Measurements from ENCODE around the gene SGPP2. TPM values are rescaled to one million over a fixed set of nuclear protein-coding genes. Genes with fewer than 3 reads are reported as not detected.
A peak's percentile ranks its signal among the peaks of the same experiment; 100 is the strongest.

Gene SGPP2
- polyA plus RNA-seq, 3 donors = not detected

- intact Hi-C loops (cut with micrococcal nuclease) = no loop called here
- no peak for DNase-seq
- Mint-ChIP-seq H3K9me3 (no peaks in the 10 kb centered on the region), H3K27me3 (ENCODE audit: low read depth in 3 of 3) (no peaks in the 10 kb centered on the region), H3K36me3 (peaks cover 66 to 68% of the 10 kb centered on the region in 2 donors), H3K27ac (no peak overlapping the region), H3K4me1 (no peaks in the 10 kb centered on the region), H3K4me3 (no peak overlapping the region)
- TF ChIP-seq CTCF (IDR thresholded peaks at IDR 0.05) = no peak
- H3K4me1 ChIP-seq (ENCODE audit: control insufficient read depth in 1 of 2, insufficient read depth in 2 of 2, low read length in 2 of 2) = no peaks in the 10 kb centered on the region
- no peaks in the 10 kb centered on the region for H3K9me3 ChIP-seq (replicated peaks in 1 of 2; ENCODE audit: control insufficient read depth in 1 of 2, insufficient read depth in 1 of 2, low read length in 2 of 2)
- H3K36me3 ChIP-seq (replicated peaks in 1 of 2; ENCODE audit: control insufficient read depth in 1 of 2, insufficient read depth in 2 of 2, low read length in 2 of 2) = peaks cover 36 to 75% of the 10 kb centered on the region in 2 donors
- H2AFZ ChIP-seq (ENCODE audit: insufficient read depth, low read depth, low read length, poor library complexity, severe bottlenecking) = no peak overlapping the region
- no peaks in the 10 kb centered on the region for H3K27me3 ChIP-seq (ENCODE audit: control insufficient read depth in 2 of 2, insufficient read depth in 2 of 2, low read length in 2 of 2)
- no peaks in the 10 kb centered on the region for H3K79me2 ChIP-seq (ENCODE audit: insufficient read depth, low read length)
- no peaks in the 10 kb centered on the region for H4K20me1 ChIP-seq (ENCODE audit: insufficient read depth, low read length)
- H3K9ac ChIP-seq (ENCODE audit: insufficient read depth, low read length, poor library complexity, severe bottlenecking) = no peak overlapping the region
- no CpG with 5 or more reads among the region's 4 CpGs for WGBS (ENCODE audit: insufficient coverage)
- H3K27ac ChIP-seq (ENCODE audit: low read depth in 1 of 2, low read length in 2 of 2) = no peak overlapping the region
- no peak overlapping the region for H3K4me3 ChIP-seq (replicated peaks in 1 of 3; ENCODE audit: low read depth in 2 of 3, low read length in 3 of 3)
- H3K4me2 ChIP-seq (replicated peaks; ENCODE audit: extremely low read depth, low read length, poor library complexity, severe bottlenecking) = no peak overlapping the region
These were observed 174.3 kb downstream of the SGPP2 start for GRCh38 chr2:222598611-222599010.

GRCh38 chr2:222603501-222603900, 179.2 kb downstream of the SGPP2 start:
- intact Hi-C loops (cut with micrococcal nuclease) = no loop called here
- peak overlapping the region in 1 of 7 donors; percentile 36 for H3K27ac Mint-ChIP-seq
- WGBS (ENCODE audit: insufficient coverage) = no CpG with 5 or more reads among the region's 2 CpGs
- Histone ChIP-seq H3K4me3 (replicated peaks in 1 of 3; ENCODE audit: low read depth in 2 of 3, low read length in 3 of 3) (no peak overlapping the region), H3K27me3 (ENCODE audit: control insufficient read depth in 2 of 2, insufficient read depth in 2 of 2, low read length in 2 of 2) (no peaks in the 10 kb centered on the region), H3K9ac (ENCODE audit: insufficient read depth, low read length, poor library complexity, severe bottlenecking) (no peak overlapping the region), H3K9me3 (replicated peaks in 1 of 2; ENCODE audit: control insufficient read depth in 1 of 2, insufficient read depth in 1 of 2, low read length in 2 of 2) (no peaks in the 10 kb centered on the region), H3K4me1 (ENCODE audit: control insufficient read depth in 1 of 2, insufficient read depth in 2 of 2, low read length in 2 of 2) (no peaks in the 10 kb centered on the region), H3K4me2 (replicated peaks; ENCODE audit: extremely low read depth, low read length, poor library complexity, severe bottlenecking) (no peak overlapping the region), H3K36me3 (replicated peaks in 1 of 2; ENCODE audit: control insufficient read depth in 1 of 2, insufficient read depth in 2 of 2, low read length in 2 of 2) (peaks cover 25 to 61% of the 10 kb centered on the region in 2 donors), H4K20me1 (ENCODE audit: insufficient read depth, low read length) (no peaks in the 10 kb centered on the region), H3K27ac (ENCODE audit: low read depth in 1 of 2, low read length in 2 of 2) (no peak overlapping the region), H2AFZ (ENCODE audit: insufficient read depth, low read depth, low read length, poor library complexity, severe bottlenecking) (no peak overlapping the region), H3K79me2 (ENCODE audit: insufficient read depth, low read length) (peaks cover 3% of the 10 kb centered on the region)
- no peak overlapping the region for H3K4me3 Mint-ChIP-seq
- peaks cover 46 to 48% of the 10 kb centered on the region in 2 donors for H3K36me3 Mint-ChIP-seq
- DNase-seq = no peak
- peaks cover 7% of the 10 kb centered on the region for H3K4me1 Mint-ChIP-seq
- no peaks in the 10 kb centered on the region for H3K9me3 Mint-ChIP-seq
- no peaks in the 10 kb centered on the region for H3K27me3 Mint-ChIP-seq (ENCODE audit: low read depth in 3 of 3)
- no peak for TF ChIP-seq CTCF (IDR thresholded peaks at IDR 0.05)
